Anterior cingulate cortex (tissue), 58 donors: ENCODE results near the gene PRTN3.
"Not testable (repeated sequence)": the region's sequence is repeated elsewhere in the genome, so short reads cannot be mapped to it uniquely, and the experiment has no call there.

Source experiments
- DNase-seq, 58 donors: peaks; one replicate each; lab custom pipeline; 2025; lab: John Stamatoyannopoulos, UW

The PRTN3 gene

DNA sequence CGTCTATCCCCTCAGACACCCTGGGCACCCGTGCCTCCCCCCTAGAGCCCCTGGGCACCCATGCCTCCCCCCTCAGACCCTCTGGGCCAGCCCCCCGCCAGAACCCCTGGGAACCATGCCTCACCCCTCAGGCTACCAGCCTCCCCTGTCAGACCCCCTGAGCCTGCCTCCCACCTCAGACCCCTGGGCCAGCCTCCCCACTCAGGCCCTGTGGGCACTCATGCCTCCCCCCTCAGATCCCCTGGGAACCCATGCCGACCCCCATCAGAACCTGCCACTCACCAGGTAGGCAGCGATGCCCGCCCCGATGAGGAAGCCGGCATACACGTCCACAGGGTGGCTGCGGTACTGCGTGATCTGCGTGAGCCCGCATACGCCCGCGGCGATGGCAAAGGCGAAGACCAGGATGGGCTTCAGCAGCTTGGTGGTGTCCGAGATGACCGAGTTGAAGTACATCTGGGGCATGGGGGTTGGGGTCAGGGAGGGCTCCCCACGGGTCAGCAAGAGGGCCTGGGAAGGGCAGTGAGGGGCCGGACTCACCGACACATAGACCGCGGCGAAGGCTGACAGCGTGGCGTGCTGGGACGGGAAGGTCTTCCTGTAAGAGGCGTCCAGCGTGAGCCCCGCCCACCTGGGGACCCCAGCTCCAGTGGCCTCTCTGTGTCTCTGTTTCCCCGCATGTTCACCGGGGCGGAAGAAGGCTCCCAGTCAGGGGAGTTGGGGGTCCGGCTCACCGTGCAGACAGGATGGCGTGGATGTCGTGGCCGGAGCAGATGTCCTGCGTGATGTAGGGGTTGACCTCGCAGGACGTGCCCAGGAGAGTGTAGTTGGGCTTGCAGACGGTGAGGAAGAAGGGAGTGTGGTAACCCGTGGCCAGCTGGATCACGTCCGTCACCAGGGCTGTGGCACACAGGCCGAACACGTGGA, 26.4 kb upstream of the PRTN3 start:
- DNase-seq = no peak

DNA sequence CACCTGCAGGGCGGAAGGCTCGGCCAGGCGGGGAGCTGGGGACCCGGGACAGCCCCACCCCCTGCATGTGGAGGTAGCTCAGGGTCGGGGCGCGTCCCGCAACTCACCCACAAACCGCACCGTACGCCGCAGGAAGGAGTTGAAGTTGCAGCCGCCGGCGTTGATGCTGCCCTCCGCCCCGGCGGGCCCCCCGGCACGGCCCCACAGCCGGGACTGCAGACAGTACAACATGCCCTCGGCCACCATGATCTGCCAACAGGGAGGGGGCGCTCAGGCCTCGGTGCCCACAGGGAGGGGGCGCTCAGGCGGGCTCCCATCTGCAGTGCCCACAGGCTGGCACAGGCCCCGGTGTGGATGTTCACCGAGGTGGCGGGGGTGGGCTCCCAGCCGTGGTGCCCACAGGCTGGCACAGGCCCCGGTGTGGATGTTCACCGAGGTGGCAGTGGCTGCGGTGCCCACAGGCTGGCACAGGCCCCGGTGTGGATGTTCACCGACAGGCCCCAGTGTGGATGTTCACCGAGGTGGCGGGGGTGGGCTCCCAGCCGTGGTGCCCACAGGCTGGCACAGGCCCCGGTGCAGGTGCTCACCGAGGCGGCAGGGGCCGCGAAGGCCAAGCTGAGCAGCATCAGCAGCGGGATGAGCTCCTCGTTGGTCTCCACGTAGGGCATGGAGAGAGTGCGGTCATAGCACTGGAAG, 25.6 kb upstream of the PRTN3 start:
- DNase-seq = no peak

DNA sequence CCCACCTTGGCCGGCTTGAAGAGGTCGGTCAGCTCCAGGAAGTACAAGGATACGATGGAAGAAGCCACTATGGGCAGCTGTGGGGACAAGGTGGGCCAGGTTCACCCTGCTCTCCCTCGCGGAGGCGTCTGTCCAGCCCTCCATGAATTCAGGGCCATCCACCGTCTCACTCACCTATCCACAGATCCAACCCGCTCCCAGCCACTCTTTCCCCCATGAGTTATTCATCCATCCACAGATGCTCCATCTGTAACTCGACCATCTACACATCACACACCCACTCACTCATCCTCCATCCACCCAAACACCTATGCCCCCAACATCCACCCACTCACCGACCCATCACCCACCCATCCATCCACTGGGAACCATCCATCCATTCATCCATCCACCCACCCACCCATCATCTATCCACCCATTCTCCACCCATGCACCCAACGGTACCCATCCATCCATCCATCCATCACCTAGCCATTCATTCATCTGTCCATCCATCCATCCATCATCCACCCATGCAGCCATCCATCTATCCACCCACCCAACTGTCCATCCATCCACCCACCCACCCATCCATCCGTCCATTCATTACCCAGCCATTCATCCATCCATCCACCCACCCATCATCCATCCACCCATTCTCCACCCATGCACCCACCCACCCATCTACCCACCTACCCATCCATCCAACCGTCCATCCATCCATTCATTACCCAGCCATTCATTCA, 24.9 kb upstream of the PRTN3 start:
- no peak for DNase-seq

DNA sequence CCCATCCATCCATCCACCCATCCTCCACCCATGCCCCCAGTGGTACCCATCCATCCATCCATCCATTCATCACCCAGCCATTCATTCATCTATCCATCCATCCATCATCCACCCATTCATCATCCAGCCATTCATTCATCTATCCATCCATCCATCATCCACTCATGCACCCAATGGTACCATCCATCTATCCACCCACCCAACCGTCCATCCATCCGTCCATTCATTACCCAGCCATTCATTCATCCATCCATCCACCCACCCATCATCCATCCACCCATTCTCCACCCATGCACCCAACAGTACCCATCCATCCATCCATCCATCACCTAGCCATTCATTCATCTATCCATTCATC, 24.3 kb upstream of the PRTN3 start:
- no peak for DNase-seq

DNA sequence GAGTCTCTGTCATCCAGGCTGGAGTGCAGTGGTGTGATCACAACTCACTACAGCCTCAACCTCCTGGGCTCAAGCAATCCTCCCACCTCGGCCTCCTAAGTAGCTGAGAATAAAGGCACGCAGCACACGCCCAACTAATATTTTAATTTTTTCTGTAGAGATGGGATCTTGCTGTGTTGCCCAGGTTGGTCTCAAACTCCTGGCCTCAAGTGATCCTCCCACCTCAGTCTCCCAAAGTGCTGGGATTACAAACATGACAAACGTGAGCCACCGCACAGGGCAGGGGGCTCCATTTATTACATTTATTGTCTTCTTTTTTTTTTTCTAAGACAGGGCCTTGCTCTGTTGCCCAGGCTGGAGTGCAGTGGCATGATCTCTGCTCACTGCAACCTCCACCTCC, 20.6 kb upstream of the PRTN3 start:
- not testable (repeated sequence) for DNase-seq

DNA sequence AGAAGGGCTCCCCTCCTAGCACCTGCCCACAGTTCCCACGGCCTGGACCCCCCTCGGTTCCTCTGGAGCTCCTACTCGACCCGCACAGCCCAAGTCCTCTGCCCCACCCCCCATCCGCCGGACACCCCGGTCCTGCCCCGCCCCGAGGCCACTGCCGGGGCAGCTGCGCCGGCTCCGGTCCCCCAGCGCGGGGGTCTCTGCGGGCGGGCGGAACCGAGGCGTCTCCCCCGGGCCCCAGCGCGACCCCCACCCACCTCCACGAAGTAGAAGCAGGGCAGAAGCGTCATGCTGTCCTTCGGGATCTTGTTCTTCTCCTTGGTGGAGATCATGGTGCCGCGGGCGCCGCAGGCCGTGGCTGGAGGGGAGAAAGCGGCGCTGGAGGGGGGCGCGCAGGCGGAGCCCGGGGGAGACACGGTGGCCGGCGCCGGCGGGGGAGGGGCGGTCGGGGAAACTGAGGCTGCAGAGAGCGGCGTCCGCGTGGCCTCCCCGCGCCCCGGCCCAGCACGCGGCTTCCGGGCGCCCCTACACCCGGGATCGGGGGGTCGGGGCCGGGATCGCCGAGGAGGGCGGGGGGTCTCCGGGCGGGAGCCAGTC, 19.5 kb upstream of the PRTN3 start:
- peak in 1 of 58 donors; percentile 26 for DNase-seq

DNA sequence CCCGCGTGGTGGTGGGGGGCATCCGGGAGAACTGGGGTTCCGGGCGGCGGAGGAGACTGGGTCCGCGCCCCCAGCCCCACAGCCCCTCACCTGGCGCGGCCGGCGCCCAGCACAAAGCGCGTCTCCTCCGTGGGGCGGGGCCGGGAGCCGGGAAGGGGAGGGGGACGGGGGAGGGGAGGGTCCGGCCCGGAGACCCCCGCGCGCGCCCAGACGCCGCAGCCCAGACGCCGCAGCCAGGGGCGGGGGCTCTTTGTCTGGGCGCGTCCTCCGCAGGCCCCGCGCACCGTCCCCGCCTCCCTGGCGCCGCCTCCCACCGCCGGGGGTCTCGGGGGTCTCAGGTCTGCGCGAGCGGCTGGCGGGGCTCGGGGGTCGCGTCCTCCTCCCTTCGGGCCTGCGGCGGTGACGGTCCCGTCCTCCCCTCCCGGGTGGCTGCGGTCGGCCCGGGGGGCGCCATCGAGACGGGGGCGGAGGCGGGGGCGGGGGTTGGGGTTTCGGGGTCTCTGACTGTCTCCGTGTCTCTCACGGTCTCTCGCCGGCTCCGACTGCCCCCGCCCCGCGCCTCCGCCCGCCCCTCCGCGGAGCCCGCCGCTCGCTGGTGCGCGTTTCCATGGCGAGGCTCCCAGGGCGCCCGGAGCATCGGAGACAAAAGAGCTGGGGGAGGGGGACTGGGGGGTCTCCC, 18.8 kb upstream of the PRTN3 start, which contains the start of gene PLPPR3:
TSS of gene PLPPR3 (minus strand) at position 131 of the 679 bp plus-strand sequence. CDS start 396 bp downstream, outside the sequence.
- peak in 1 of 58 donors; percentile 20 for DNase-seq

DNA sequence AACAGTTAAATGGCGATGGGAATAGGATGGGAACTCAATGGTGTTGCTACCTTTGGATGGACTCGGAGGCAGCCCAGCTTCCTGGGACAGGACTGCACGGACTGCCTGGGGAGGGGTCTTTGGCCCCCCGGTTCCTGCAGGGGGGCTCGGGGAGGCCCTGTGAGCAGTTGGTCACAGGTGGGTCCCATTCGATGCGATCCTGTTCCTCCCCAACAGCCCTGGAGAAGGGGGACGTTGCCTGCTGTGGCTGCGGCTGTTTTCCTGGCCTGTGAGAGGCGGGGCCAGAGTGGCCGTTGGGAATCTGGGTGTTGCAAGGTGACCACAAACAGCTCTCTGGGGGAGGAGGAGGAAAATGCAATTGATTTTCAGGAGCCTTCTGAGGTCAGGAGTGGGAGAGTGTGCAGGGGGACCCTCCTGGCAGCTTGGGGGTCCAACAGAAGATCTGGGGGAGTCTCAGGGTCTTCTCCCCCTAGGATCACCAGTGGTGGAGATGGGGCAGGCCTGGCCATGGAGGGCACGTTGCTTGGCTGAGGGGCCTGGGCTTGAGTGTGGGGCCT, 17.2 kb upstream of the PRTN3 start:
- no peak for DNase-seq

DNA sequence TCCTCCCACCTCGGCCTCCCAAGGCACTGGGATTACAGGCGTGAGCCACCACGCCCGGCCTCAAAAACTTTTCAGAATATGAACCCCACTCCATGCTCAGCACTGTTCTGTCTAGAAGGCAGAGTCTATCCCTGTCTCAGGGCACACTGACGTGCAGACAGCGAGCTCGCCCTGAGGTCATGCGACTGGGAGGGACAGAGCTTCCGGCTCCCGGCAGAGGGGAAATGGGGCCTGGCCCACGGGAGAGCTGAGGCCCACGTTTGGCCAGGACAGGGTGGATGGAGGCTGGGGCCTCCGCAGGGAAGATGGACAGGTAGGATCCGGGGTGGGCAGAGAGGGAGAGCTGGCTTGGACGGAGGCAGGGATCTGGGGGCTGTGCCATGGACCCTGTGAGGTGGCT, 15.9 kb upstream of the PRTN3 start:
- no peak for DNase-seq

DNA sequence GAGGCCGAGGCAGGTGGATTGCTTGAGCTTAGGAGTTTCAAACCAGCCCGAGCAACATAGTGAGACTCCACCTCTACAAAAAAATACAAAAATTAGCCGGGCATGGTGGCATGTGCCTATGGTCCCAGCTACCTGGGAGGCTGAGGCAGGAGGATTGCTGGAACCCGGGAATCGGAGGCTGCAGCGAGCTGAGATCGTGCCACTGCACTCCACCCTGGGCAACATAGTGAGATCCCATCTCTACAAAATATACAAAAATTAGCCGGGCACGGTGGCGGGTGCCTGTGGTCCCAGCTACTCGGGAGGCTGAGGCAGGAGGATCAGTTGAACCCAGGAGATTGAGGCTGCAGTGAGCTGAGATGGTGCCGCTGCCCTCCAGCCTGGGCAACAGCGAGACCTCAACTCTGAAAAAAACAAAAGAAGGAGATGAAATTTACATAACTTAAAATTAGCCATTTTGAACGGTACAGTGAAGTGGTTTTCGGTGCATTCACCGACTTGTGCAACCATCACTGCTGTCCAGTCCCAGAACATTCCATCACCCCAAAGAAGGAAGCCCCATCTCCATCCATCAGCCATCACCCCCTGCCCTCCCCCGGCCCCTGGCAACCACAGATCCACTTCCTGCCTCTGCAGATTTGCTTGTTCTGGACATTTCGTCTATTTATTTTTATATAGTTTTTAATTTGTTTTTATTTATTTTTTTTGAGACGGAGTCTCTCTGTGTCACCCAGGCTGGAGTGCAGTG, 14.7 kb upstream of the PRTN3 start:
- no peak for DNase-seq

DNA sequence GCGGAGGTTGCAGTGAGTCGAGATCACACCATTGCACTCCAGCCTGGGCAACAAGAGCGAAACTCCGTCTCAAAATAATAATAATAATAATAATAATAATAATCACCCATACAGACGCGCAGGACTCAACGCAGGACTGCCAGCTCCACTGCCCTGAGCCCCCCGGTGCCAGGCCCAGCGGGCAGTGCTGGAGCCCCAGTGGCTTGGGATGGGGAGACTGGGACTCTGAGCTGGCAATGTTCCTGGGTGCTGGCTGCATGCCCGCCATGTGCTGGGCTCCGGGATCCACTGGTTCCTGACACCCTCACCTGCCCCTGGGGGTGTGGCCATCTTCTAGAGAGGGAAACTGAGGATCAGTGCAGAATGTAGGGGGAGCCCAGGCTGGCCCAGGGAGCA, 13.5 kb upstream of the PRTN3 start:
- DNase-seq = no peak

DNA sequence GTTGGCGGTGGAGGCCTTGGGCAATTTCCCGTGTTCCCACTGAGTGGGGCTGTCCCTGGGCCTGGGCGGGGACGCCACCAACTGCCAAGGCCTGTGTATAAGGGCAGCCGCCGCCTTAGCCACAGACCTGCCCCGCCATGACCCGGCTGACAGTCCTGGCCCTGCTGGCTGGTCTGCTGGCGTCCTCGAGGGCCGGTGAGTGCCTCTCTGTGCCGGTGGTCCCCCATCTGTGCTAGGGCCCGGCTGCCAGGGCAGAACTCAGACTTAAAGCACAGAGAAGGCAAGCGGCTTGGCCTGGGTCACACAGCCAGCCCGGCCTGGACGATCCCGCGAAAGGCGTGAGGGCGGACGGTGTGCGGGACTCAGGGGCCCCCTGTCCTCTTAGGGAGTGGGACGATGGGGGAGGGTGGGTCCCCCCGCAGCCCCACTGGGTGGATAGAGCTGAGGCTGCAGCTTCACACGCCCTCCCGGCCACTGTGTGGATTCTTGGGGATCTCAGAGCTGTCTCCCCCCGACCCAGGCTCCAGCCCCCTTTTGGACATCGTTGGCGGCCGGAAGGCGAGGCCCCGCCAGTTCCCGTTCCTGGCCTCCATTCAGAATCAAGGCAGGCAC, 13.0 kb upstream of the PRTN3 start, which contains the start of gene AZU1:
TSS of gene AZU1 (plus strand) at position 128 of the 612 bp plus-strand sequence. CDS start at position 138, 10 bp downstream.
- no peak for DNase-seq

DNA sequence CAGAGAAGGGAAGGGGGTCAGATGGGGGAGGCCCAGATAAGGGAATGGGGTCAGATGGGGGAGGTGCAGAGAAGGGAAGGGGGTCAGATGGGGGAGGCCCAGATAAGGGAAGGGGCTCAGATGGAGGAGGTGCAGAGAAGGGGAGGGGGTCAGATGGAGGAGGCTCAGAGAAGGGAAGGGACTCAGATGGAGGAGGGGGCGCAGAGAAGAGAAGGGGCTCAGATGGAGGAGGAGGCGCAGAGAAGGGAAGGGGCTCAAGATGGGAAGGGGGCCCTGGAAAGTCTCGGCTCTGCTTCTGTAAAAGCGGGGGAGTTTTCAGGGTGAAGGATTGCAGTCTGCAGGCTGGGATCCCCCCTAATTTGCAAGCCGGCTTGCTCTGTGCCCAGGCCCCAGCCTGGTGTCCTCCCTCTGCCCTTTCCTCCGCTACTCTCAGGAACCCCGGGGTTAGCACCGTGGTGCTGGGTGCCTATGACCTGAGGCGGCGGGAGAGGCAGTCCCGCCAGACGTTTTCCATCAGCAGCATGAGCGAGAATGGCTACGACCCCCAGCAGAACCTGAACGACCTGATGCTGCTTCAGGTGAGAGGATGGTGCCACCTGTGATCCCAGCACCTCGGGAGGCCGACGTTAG, 11.6 kb upstream of the PRTN3 start:
- no peak for DNase-seq

DNA sequence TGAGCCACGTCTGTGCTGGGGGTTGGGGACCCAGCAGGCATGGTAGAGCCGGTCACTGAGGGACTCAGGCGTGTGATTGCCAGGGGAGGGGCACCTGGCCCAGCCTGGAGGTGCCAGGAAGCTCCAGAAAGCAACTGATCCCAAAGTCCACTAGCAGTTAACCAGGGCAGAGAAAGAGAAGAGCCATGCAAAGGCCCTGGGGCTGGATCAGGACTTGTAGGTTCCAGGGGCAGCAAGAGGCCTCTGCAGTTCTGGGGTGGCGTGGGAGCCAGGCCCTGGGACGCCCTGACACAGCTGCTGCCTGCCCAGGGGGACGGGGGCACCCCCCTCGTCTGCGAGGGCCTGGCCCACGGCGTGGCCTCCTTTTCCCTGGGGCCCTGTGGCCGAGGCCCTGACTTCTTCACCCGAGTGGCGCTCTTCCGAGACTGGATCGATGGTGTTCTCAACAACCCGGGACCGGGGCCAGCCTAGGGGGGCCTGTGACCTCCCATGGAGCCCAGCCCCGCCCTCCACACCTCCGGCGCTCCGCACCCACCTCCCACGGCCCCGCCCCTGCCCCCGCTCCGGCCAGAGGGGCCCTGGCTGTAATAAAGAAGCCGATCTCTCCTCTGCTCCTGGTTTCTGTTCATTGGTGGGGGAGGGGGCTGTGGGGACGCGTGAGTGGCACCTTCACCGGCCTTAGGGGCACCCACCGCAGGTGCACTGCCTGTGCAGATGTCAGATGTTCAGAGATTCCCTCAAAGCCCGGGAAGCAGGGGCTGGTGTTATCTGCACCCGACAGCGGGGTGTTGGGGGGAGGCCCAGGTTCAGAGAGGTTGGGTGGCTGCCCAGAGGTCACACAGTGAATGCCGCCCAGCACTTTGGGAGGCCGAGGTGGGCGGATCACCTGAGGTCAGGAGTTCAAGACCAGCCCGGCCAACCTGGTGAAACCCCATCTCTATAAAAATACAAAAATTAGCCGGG, 9.1 kb upstream of the PRTN3 start:
- no peak for DNase-seq

DNA sequence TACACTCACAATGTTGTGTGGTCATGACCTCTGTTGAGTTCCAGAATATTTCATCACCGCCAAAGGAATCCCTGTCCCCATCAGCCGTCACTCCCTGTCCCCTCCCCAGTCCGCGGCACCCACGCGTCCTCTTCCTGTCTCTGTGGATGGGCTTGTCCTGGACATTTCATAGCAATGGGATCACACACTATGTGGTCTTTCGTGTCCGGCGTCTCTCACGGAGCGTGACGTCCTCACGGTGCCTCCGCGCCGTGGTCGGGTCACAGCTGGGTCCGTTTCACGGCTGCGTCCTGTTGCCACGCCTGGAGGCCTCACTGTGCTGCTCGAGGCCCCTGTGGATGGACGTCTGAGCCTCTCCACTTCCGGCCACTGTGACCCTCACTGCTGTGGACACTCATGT, 6.6 kb upstream of the PRTN3 start:
- no peak for DNase-seq

DNA sequence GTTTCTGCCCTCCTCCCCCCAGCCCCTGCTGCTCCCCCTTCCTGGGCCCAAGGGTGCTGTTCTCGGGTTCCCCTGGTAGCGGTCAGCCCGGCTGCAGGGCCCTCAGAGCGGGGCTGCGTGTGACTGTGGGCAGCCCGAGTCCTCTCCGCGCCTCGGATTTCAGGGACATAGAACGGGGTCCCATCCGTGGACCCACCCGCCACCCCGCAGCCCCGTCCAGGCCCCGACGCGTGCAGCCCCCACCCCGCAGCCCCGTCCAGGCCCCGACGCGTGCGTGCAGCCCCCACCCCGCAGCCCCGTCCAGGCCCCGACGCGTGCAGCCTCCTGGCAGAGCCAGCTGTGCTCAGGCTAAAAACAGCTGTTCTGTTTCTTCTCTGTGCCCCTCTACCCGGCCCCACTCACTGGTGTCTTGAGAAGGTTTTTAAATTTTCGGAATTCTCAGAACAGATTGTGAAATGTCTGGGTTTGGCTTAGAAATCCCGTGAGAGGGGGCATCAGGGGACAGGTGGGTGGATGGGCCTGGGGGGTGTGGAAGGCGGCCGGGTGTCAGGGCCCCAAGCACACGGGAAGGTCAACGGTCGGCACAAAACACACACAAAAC, 5.5 kb upstream of the PRTN3 start:
- DNase-seq = no peak
